Left lung (tissue), 10 donors: Measurements from ENCODE around the gene TECPR1. TPM values are rescaled to one million over a fixed set of nuclear protein-coding genes. Genes with fewer than 3 reads are reported as not detected.

Source experiments
- ATAC-seq: fragments of 200-7000 bp; cut with Tn5 transposase; one replicate; pipeline ENCODE4 v1.9.1; 2020; ENCODE audit warnings: moderate library complexity
- DNase-seq, 4 donors: peaks; one replicate each; pipeline ENCODE4 v3.0.0-alpha.2; 2013 to 2020
- H3K27ac ChIP-seq, 2 donors: fragments of 200-600 bp; sonication (generic) in 1 of 2; one replicate each; pipeline versions ENCODE4 v1.5.0 to v1.8.0; 2020 to 2021
- H3K27me3 ChIP-seq, 2 donors: fragments of 200-600 bp; sonication (generic) in 1 of 2; one replicate each; pipeline versions ENCODE4 v1.5.0 to v1.8.0; 2020 to 2021
- H3K36me3 ChIP-seq, 2 donors: fragments of 200-600 bp; sonication (generic) in 1 of 2; one replicate each; pipeline versions ENCODE4 v1.5.0 to v1.8.0; 2020 to 2021
- H3K4me1 ChIP-seq, 2 donors: fragments of 200-600 bp; one replicate each; pipeline ENCODE4 v1.8.0; 2021
- H3K4me3 ChIP-seq, 2 donors: fragments of 200-600 bp; sonication (generic) in 1 of 2; one replicate each; pipeline versions ENCODE4 v1.5.0 to v1.8.0; 2020 to 2021; ENCODE audit warnings: mild to moderate bottlenecking in 1 of 2
- H3K9me3 ChIP-seq, 2 donors: fragments of 200-600 bp; sonication (generic) in 1 of 2; one replicate each; pipeline versions ENCODE4 v1.5.0 to v1.8.0; 2020 to 2021
- CTCF ChIP-seq, 2 donors: fragments of 200-600 bp; sonication (generic) in 1 of 2; IDR thresholded peaks; one replicate each; pipeline versions ENCODE4 v1.5.0 to v1.8.0; 2021; ENCODE audit warnings: antibody characterized with exemption in 2 of 2
- intact Hi-C, 2 donors: fragments of 100-400 bp; cut with DNase I; formaldehyde crosslinking; loops; one replicate each; pipeline versions ENCODE4 v1.11.2 to v1.14.2; 2022
- polyA plus RNA-seq, 6 donors: library from polyadenylated mRNA; unstranded; fragments of 120-200 nt; gene quantifications; one replicate each; pipeline ENCODE4 v1.2.1, GENCODE V29; 2013; ENCODE audit not compliant: insufficient read length in 6 of 6
- total RNA-seq, 2 donors: library from RNA; stranded (reverse); fragmentation: NEBNext Ultra II Directional; extraction: Animal tissue kit (Norgen Biotek cat#: 25700); gene quantifications; one replicate each; pipeline ENCODE4 v1.2.1, GENCODE V29; 2021
- donor health status: DM: no; HTN: yes; CAD: no.
- donor health status: DM: no; HTN: no; CAD: no.

The TECPR1 gene
- total and polyA plus RNA-seq, 8 donors: 24.5 to 67.4 (median 28.7) TPM

DNA sequence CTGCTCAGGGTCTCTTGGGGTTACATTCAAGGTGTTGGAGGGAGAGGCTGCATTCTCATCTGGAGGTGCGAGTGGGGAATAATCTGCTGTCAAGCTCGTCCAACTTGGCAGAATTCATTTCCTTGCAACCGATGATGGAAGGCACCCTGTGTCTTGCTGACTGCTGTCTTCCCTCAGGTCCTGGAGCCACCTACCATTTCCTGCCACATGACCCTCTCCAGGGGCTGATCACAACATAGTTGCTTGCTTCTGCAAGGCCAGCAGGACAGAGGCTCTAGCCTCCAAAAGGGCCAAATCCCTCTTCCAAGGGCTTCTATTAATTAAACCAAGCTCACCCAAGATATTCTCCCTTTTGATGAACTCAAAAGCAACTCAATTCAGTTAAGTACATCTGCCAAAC is 15.3 kb upstream of the TECPR1 start:
- no peak for DNase-seq

DNA sequence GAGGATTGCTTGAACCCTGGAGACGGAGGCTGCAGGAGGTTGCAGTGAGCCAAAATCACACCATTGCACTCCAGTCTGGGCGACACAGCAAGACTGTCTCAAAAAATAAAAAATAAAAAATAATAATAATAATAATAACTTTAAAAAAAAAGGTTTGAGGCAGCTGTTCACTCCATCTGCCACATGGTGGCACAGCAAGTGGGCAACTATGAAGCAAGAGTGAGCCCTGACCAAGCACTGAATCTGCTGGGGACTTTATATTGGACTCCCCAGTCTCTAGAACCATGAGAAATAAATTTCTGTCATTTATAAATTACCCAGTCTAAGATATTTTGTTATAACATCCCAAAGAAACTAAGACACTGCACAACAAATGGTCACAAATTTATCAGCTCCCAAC is 14.8 kb upstream of the TECPR1 start:
- peak; percentile 22 to 42 for TF ChIP-seq CTCF (IDR thresholded peaks at IDR 0.05)
- Histone ChIP-seq H3K27me3 (no peaks in the 10 kb centered on the region), H3K27ac (no peak overlapping the region), H3K4me3 (no peak overlapping the region), H3K9me3 (no peaks in the 10 kb centered on the region), H3K4me1 (no peaks in the 10 kb centered on the region), H3K36me3 (no peaks in the 10 kb centered on the region)
- intact Hi-C loops: no loop called here
- peak; percentile 87 for ATAC-seq
- no peak for DNase-seq

More for the DNA sequence above, 15.3 kb upstream of the TECPR1 start:
- Histone ChIP-seq H3K4me3 (no peak overlapping the region), H3K9me3 (no peaks in the 10 kb centered on the region), H3K4me1 (no peaks in the 10 kb centered on the region), H3K27ac (no peak overlapping the region), H3K27me3 (no peaks in the 10 kb centered on the region), H3K36me3 (no peaks in the 10 kb centered on the region)
- no peak for TF ChIP-seq CTCF (IDR thresholded peaks at IDR 0.05)
- intact Hi-C loops: no loop called here
- peak; percentile 16 for ATAC-seq

- peak; percentile 66 for ATAC-seq
- no peak for TF ChIP-seq CTCF (IDR thresholded peaks at IDR 0.05)
Observed at GRCh38 chr7:98265841-98266271, 13.8 kb upstream of the TECPR1 start.

GRCh38 chr7:98257701-98258100 is 5.7 kb upstream of the TECPR1 start:
- ATAC-seq (no peak), DNase-seq (no peak)
- peaks cover 0 to 39% of the 10 kb centered on the region in 2 donors for H3K36me3 ChIP-seq
- TF ChIP-seq CTCF (IDR thresholded peaks at IDR 0.05): no peak
- H3K9me3 ChIP-seq: no peaks in the 10 kb centered on the region
- no peaks in the 10 kb centered on the region for H3K27me3 ChIP-seq
- H3K4me3 ChIP-seq: no peak overlapping the region
- no peak overlapping the region for H3K27ac ChIP-seq
- H3K4me1 ChIP-seq: peaks cover 0 to 34% of the 10 kb centered on the region in 2 donors
- intact Hi-C loops: no loop called here

More at GRCh38 chr7:98265841-98266271, 13.8 kb upstream of the TECPR1 start:
- Histone ChIP-seq H3K9me3 (no peaks in the 10 kb centered on the region), H3K27me3 (no peaks in the 10 kb centered on the region), H3K4me1 (no peaks in the 10 kb centered on the region), H3K27ac (peak overlapping the region in 1 of 2 donors; percentile 26), H3K36me3 (peaks cover 0 to 9% of the 10 kb centered on the region in 2 donors), H3K4me3 (no peak overlapping the region)
- intact Hi-C loops: no loop called here
- no peak for DNase-seq

DNA sequence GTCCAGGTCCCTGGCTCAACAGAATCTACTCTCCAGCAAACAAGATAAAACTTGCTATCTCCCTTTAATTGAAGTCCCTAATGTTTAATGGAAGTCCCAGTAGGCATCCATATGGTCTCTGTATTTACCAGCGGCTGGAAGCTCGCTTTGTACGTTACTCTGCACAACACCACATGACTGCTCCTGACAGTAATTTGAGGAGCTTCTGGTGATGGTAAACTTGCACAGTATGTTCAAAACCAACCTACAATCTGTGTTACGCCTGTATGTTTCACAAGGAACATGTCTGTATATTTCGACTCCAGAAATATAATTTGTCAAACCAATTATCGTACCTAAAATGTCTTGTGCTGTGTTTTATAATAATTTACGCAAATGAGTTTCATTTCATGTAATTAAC is 4.4 kb upstream of the TECPR1 start:
- no peak overlapping the region for H3K27ac ChIP-seq
- peaks cover under 1 to 39% of the 10 kb centered on the region in 2 donors for H3K4me1 ChIP-seq
- no peaks in the 10 kb centered on the region for H3K9me3 ChIP-seq
- intact Hi-C loops: no loop called here
- H3K36me3 ChIP-seq: peaks cover 0 to 35% of the 10 kb centered on the region in 2 donors
- no peak for TF ChIP-seq CTCF (IDR thresholded peaks at IDR 0.05)
- no peak for DNase-seq
- H3K27me3 ChIP-seq: no peaks in the 10 kb centered on the region
- H3K4me3 ChIP-seq: no peak overlapping the region
- no peak for ATAC-seq
